ENCODE data around the gene PEAR1.

The PEAR1 gene, protein sequence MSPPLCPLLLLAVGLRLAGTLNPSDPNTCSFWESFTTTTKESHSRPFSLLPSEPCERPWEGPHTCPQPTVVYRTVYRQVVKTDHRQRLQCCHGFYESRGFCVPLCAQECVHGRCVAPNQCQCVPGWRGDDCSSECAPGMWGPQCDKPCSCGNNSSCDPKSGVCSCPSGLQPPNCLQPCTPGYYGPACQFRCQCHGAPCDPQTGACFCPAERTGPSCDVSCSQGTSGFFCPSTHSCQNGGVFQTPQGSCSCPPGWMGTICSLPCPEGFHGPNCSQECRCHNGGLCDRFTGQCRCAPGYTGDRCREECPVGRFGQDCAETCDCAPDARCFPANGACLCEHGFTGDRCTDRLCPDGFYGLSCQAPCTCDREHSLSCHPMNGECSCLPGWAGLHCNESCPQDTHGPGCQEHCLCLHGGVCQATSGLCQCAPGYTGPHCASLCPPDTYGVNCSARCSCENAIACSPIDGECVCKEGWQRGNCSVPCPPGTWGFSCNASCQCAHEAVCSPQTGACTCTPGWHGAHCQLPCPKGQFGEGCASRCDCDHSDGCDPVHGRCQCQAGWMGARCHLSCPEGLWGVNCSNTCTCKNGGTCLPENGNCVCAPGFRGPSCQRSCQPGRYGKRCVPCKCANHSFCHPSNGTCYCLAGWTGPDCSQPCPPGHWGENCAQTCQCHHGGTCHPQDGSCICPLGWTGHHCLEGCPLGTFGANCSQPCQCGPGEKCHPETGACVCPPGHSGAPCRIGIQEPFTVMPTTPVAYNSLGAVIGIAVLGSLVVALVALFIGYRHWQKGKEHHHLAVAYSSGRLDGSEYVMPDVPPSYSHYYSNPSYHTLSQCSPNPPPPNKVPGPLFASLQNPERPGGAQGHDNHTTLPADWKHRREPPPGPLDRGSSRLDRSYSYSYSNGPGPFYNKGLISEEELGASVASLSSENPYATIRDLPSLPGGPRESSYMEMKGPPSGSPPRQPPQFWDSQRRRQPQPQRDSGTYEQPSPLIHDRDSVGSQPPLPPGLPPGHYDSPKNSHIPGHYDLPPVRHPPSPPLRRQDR

DNA sequence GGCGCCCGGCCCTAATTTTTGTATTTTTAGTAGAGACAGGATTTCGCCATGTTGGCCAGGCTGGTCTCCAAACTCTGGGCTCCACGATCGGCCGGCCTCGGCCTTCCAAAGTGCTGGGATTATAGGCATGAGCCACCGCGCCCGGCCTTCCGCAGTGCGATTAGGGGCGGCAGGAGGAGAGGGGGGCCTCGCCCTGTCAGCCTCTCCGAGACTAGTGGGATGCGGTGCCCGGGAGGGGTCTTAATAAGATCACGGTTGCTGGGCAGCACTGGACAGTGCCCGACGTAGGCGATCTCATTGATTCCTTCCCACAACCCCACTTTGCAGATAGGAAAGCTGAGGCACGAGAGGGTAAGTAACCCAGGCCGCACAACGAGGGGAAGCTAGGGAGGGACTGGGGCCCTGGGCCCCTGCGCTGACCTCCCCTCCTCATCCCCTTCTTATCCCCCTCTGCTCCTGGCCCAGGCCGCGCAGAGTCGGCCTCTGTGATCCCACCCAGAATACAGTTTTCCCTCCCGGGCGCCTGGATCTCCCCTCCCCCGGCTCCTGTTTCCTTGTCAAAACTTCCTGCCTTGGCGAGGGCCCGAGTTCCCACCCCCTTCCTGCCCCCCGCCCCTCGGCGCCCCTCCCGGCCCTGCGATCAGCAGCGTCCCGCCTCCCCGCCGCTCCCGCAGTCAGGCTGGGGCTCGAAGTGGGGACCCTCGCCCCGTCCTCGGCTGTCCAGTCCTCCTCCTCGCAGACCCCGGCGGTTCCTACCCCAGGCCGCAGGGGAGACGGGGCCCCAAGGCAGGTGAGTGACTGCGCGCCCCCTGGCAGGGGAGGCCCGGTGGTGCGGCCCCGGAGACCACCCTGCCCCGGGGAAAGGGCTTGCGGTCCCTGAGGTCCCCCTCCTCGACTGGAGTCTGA is at the start of gene PEAR1:
TSS of gene PEAR1 (plus strand) at position 671 of the 906 bp plus-strand sequence. CDS start 10,209 bp downstream, outside the sequence.
- Histone ChIP-seq H2AFZ (ENCODE audit: low read depth, low read length, severe bottlenecking) (no peak within 1 kb of the TSS), H3K9ac (ENCODE audit: low read length) (no peak within 1 kb of the TSS), H3K79me2 (ENCODE audit: insufficient read depth, low read length) (no peaks in the 10 kb centered on the region), H3K9me3 (ENCODE audit: insufficient read depth, low read length) (no peaks in the 10 kb centered on the region), H3K36me3 (ENCODE audit: low read length) (no peaks in the 10 kb centered on the region), H3K27me3 (ENCODE audit: low read length) (0 out of 2 replicates have a peak, but pooled peaks cover 2% of the 10 kb centered on the region), H3K4me2 (ENCODE audit: low read depth, low read length, poor library complexity, severe bottlenecking) (no peak within 1 kb of the TSS), H4K20me1 (ENCODE audit: low read depth, low read length) (no peaks in the 10 kb centered on the region), H3K4me3 (ENCODE audit: insufficient read depth, low read length, poor library complexity, severe bottlenecking) (no peak within 1 kb of the TSS), H3K27ac (ENCODE audit: low read depth, low read length) (no peak within 1 kb of the TSS), H3F3A (ENCODE audit: insufficient read depth) (no peaks in the 10 kb centered on the region), H3K9me2 (replicated peaks; ENCODE audit: insufficient read depth, low read length) (no peaks in the 10 kb centered on the region)
- TF ChIP-seq, protein P1, sequence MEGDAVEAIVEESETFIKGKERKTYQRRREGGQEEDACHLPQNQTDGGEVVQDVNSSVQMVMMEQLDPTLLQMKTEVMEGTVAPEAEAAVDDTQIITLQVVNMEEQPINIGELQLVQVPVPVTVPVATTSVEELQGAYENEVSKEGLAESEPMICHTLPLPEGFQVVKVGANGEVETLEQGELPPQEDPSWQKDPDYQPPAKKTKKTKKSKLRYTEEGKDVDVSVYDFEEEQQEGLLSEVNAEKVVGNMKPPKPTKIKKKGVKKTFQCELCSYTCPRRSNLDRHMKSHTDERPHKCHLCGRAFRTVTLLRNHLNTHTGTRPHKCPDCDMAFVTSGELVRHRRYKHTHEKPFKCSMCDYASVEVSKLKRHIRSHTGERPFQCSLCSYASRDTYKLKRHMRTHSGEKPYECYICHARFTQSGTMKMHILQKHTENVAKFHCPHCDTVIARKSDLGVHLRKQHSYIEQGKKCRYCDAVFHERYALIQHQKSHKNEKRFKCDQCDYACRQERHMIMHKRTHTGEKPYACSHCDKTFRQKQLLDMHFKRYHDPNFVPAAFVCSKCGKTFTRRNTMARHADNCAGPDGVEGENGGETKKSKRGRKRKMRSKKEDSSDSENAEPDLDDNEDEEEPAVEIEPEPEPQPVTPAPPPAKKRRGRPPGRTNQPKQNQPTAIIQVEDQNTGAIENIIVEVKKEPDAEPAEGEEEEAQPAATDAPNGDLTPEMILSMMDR (IDR thresholded peaks at IDR 0.05; ENCODE audit: insufficient read depth, low read length, poor library complexity, severe bottlenecking): no peak
- no peak for TF ChIP-seq EZH2phosphoT487 (conservative IDR thresholded peaks at IDR 0.05; ENCODE audit: low read length)

DNA sequence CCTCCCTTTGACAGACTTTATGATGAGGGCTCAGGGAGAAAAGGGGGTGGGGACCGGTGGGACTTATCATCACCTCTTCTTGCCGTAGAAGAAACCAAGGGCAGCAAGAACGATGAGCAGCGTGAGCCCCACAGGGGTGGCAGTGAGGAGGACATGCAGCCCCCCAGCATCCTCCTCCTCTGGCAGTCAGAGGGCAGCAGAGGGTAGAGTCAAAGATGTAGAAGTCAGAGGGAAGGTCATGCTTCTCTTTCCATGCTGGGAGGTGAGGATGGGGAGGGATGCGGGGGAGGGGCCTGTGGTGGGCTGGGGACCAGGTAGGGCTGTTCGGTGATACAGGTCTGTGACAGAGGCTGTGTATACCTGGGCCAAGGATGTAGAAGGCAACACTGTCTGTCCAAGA is 49.4 kb upstream of the PEAR1 start:
- Histone ChIP-seq H3K27ac (ENCODE audit: low read depth, low read length) (no peak overlapping the region), H3K79me2 (ENCODE audit: insufficient read depth, low read length) (no peaks in the 10 kb centered on the region), H3K36me3 (ENCODE audit: low read length) (no peaks in the 10 kb centered on the region), H3K9me2 (replicated peaks; ENCODE audit: insufficient read depth, low read length) (no peaks in the 10 kb centered on the region), H3K27me3 (ENCODE audit: low read length) (no peaks in the 10 kb centered on the region), H3F3A (ENCODE audit: insufficient read depth) (no peaks in the 10 kb centered on the region), H3K4me3 (ENCODE audit: insufficient read depth, low read length, poor library complexity, severe bottlenecking) (no peak overlapping the region), H4K20me1 (ENCODE audit: low read depth, low read length) (no peaks in the 10 kb centered on the region), H3K4me2 (ENCODE audit: low read depth, low read length, poor library complexity, severe bottlenecking) (no peak overlapping the region), H3K9ac (ENCODE audit: low read length) (no peak overlapping the region), H3K9me3 (ENCODE audit: insufficient read depth, low read length) (no peaks in the 10 kb centered on the region), H2AFZ (ENCODE audit: low read depth, low read length, severe bottlenecking) (no peak overlapping the region)
- TF ChIP-seq, protein P1 (IDR thresholded peaks at IDR 0.05; ENCODE audit: insufficient read depth, low read length, poor library complexity, severe bottlenecking): no peak
- no peak for TF ChIP-seq EZH2phosphoT487 (conservative IDR thresholded peaks at IDR 0.05; ENCODE audit: low read length)

DNA sequence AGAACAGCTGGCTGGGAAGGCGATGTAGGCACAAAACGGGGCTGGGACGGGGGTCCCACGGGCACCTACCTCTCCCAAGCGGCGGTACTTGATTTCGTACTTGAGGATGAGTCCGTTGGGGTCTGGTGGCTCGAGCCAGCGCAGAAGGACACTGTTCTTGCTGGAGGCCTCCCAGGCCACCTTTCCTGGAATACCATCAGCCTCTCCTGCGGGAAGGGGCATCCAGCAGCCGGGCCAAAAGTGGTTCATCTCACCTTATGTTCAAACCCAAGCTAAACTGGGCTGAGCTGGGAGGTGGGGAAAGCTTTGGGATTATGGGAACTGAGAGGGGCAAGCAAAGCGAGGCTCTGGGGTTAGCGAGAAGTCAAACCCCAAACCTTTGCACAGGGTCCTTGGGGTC is 48.9 kb upstream of the PEAR1 start:
- Histone ChIP-seq H3K79me2 (ENCODE audit: insufficient read depth, low read length) (no peaks in the 10 kb centered on the region), H3K4me2 (ENCODE audit: low read depth, low read length, poor library complexity, severe bottlenecking) (no peak overlapping the region), H3F3A (ENCODE audit: insufficient read depth) (no peaks in the 10 kb centered on the region), H3K9me3 (ENCODE audit: insufficient read depth, low read length) (no peaks in the 10 kb centered on the region), H3K27ac (ENCODE audit: low read depth, low read length) (no peak overlapping the region), H4K20me1 (ENCODE audit: low read depth, low read length) (no peaks in the 10 kb centered on the region), H3K9ac (ENCODE audit: low read length) (no peak overlapping the region), H3K27me3 (ENCODE audit: low read length) (no peaks in the 10 kb centered on the region), H2AFZ (ENCODE audit: low read depth, low read length, severe bottlenecking) (no peak overlapping the region), H3K36me3 (ENCODE audit: low read length) (no peaks in the 10 kb centered on the region), H3K9me2 (replicated peaks; ENCODE audit: insufficient read depth, low read length) (no peaks in the 10 kb centered on the region), H3K4me3 (ENCODE audit: insufficient read depth, low read length, poor library complexity, severe bottlenecking) (no peak overlapping the region)
- TF ChIP-seq, protein P1 (IDR thresholded peaks at IDR 0.05; ENCODE audit: insufficient read depth, low read length, poor library complexity, severe bottlenecking): no peak
- no peak for TF ChIP-seq EZH2phosphoT487 (conservative IDR thresholded peaks at IDR 0.05; ENCODE audit: low read length)

All from SU-DHL-6 (cell line).